Esophagus squamous epithelium (tissue), 5 donors: ENCODE measurements around the gene DLGAP4. TPM values are rescaled to one million over a fixed set of nuclear protein-coding genes. Genes with fewer than 3 reads are reported as not detected.
"Not testable (repeated sequence)": the region's sequence is repeated elsewhere in the genome, so short reads cannot be mapped to it uniquely, and the experiment has no call there.

Experiments used
- DNase-seq: peaks from one replicate; lab custom pipeline; 2025; lab: John Stamatoyannopoulos, UW
- H3K27ac ChIP-seq, 4 donors: fragments of 200-600 bp; sonication (generic); one replicate each; pipeline ENCODE4 v1.5.1; 2016 to 2019; ENCODE audit warnings: mild to moderate bottlenecking in 1 of 4
- H3K27me3 ChIP-seq, 4 donors: fragments of 200-600 bp; sonication (generic); 1 replicate in 3 of 4; 2 replicates in 1 of 4; pipeline versions ENCODE4 v1.5.1 to v1.6.0; 2017 to 2021; ENCODE audit warnings: antibody characterized with exemption in 1 of 4
- H3K36me3 ChIP-seq, 3 donors: fragments of 200-600 bp; sonication (generic); one replicate each; pipeline ENCODE4 v1.5.1; 2016 to 2019
- H3K4me1 ChIP-seq, 3 donors: fragments of 200-600 bp; sonication (generic); one replicate each; pipeline ENCODE4 v1.5.1; 2017 to 2019
- H3K4me3 ChIP-seq, 4 donors: fragments of 200-600 bp; sonication (generic); 1 replicate in 3 of 4; 2 replicates in 1 of 4; pipeline ENCODE4 v1.5.1; 2016 to 2019; ENCODE audit warnings: mild to moderate bottlenecking in 2 of 4, moderate library complexity in 1 of 4
- H3K9me3 ChIP-seq, 3 donors: fragments of 200-600 bp; sonication (generic); one replicate each; pipeline ENCODE4 v1.5.1; 2016 to 2019
- POLR2A ChIP-seq, 4 donors: fragments of 450-650 bp; IDR thresholded peaks; one replicate each; pipeline ENCODE4 v1.6.1; 2017; ENCODE audit warnings: antibody characterized with exemption in 4 of 4, mild to moderate bottlenecking in 4 of 4, moderate library complexity in 3 of 4
- WGBS, 2 donors: methylation state at CpG; one replicate each; pipeline ENCODE4 v1.1.5; 2018; 5-methylcytosine and 5-hydroxymethylcytosine counted together
- intact Hi-C: fragments of 100-400 bp; cut with DNase I; formaldehyde crosslinking; loops from one replicate; pipeline ENCODE4 v1.15.0; 2022
- total RNA-seq, 4 donors: library from RNA; depleted of rRNA; stranded (reverse); fragments of >200 nt; gene quantifications; one replicate each; pipeline ENCODE4 v1.1.0, GENCODE V29; 2016
- TF ChIP-seq, protein P1 (sequence below), 6 experiments: fragments of 450-650 bp in 4 of 6; fragments of 200-600 bp in 2 of 6; sonication (generic) in 2 of 6; IDR thresholded peaks; one replicate each; pipeline ENCODE4 v1.5.1; 2016 to 2019; ENCODE audit warnings: antibody characterized with exemption in 6 of 6, mild to moderate bottlenecking in 4 of 6, moderate library complexity in 4 of 6
- donor health status: DM: yes; HTN: yes; CAD: no.

The DLGAP4 gene
- total RNA-seq, 4 donors from 2014 or later: 9.4 to 40.4 (median 16.4) TPM

DNA sequence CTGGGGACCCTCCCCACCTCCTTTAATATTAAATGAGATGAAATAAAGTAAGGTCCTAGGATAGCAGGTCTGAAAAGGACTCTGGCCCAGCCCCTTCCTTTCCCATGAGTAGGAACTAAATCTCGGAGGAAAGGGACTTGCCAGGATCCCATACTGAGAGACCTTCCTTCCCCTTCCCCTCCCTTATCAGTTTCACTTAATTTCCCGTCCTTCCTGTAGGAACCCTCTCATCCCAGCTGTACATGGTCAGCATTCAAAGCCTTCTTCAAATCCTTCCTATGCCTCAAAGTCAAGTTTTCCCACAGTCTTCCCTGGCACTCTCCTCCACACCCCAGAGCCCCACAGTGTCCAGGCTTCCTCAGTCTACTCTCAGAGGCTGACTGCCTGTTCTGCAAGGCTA is 163.8 kb downstream of the DLGAP4 start:
- TF ChIP-seq, protein P1, sequence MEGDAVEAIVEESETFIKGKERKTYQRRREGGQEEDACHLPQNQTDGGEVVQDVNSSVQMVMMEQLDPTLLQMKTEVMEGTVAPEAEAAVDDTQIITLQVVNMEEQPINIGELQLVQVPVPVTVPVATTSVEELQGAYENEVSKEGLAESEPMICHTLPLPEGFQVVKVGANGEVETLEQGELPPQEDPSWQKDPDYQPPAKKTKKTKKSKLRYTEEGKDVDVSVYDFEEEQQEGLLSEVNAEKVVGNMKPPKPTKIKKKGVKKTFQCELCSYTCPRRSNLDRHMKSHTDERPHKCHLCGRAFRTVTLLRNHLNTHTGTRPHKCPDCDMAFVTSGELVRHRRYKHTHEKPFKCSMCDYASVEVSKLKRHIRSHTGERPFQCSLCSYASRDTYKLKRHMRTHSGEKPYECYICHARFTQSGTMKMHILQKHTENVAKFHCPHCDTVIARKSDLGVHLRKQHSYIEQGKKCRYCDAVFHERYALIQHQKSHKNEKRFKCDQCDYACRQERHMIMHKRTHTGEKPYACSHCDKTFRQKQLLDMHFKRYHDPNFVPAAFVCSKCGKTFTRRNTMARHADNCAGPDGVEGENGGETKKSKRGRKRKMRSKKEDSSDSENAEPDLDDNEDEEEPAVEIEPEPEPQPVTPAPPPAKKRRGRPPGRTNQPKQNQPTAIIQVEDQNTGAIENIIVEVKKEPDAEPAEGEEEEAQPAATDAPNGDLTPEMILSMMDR (IDR thresholded peaks at IDR 0.05): no peak
- TF ChIP-seq POLR2A (IDR thresholded peaks at IDR 0.05): no peak
- intact Hi-C loops: loop anchor here (10.0 kb wide), 1 partner anchor 75 kb away; the partner anchor contains the start of gene MYL9
- Histone ChIP-seq H3K27me3 (no peaks in the 10 kb centered on the region), H3K36me3 (no peaks in the 10 kb centered on the region), H3K27ac (peak overlapping the region in 3 of 4 donors; percentile 41 to 89 (median 48)), H3K4me1 (peaks cover 62 to 100% (median 71%) of the 10 kb centered on the region in 3 donors), H3K9me3 (no peaks in the 10 kb centered on the region), H3K4me3 (no peak overlapping the region)
- no peak for DNase-seq
- 63 to 71% methylated on average over 2 of the region's 2 CpGs for WGBS, 2 donors

DNA sequence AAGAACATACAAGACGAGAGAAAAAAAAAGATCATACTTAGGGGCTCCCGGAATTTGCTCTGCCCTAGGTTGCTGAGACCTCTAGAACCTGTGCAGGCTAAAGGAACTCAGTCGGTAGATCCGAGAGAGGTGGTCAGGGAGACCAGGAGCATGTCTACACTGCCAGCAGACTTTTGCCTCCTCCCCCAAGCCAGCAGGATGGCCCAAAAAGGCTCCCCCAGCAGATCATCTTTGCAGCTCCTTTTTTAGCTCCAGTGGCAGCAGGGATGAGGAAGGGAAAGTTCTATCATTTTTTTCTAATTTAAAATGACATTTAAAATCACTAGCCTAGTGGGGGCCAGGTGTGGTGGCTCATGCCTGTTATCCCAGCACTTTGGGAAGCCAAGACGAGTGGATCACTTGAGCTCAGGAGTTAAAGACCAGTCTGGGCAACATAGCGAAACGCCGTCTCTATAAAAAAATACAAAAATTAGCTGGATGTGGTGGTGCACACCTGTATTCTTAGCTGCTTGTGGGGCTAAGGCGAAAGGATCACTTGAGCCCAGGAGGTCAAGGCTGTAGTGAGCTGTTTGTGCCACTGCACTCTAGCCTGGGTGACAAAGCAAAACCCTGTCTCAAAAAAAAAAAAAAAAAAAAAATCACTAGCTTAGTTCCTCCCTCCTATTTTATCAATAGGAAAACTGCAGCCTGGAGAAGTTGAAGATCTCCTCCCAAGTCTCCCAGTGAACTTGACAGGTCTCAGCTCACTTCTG is 165.9 kb downstream of the DLGAP4 start:
- DNase-seq: no peak
- H3K9me3 ChIP-seq: no peaks in the 10 kb centered on the region
- H3K27ac ChIP-seq: peak overlapping the region; percentile 65 to 91 (median 88)
- peak overlapping the region in 3 of 4 donors; percentile 26 to 49 (median 34) for H3K4me3 ChIP-seq
- intact Hi-C loops: no loop called here
- TF ChIP-seq, protein P1 (IDR thresholded peaks at IDR 0.05): no peak
- no peak for TF ChIP-seq POLR2A (IDR thresholded peaks at IDR 0.05)
- H3K36me3 ChIP-seq: peaks cover 0 to under 1% (median 0%) of the 10 kb centered on the region in 3 donors
- 77 to 82% methylated on average over 8 of the region's 9 CpGs for WGBS, 2 donors
- no peaks in the 10 kb centered on the region for H3K27me3 ChIP-seq
- H3K4me1 ChIP-seq: peaks cover 43 to 84% (median 50%) of the 10 kb centered on the region in 3 donors

DNA sequence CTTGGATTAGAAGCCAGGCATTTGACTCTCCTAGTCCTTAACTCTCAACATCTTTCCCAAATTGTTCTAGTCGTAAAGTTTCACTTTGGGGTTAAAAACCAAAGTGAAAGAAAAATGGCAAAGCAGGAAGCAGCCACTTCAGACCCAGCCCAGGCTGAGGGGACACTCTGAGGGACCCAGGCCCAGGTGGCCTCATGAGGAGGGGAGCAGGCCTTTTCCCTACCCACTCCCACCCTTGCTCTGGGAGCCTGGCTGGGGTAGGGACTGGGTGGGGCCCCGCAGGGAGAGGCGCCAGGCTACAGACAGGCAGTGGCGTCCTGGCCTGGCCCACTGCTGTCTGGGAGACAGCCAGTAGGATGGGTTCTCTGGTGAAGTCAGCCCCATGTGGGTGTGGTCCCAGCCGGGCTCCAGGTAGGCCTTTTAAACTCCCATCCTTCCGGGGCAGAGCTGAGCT is 166.5 kb downstream of the DLGAP4 start:
- Histone ChIP-seq H3K27ac (peak overlapping the region; percentile 65 to 91 (median 88)), H3K9me3 (no peaks in the 10 kb centered on the region), H3K36me3 (peaks cover 0 to 5% (median 5%) of the 10 kb centered on the region in 3 donors), H3K4me3 (peak overlapping the region in 3 of 4 donors; percentile 26 to 49 (median 34)), H3K27me3 (no peaks in the 10 kb centered on the region), H3K4me1 (peaks cover 40 to 84% (median 44%) of the 10 kb centered on the region in 3 donors)
- 9 to 11% methylated on average over 4 to 6 of the region's 6 CpGs for WGBS, 2 donors
- TF ChIP-seq, protein P1 (IDR thresholded peaks at IDR 0.05): no peak
- TF ChIP-seq POLR2A (IDR thresholded peaks at IDR 0.05): peak in 1 of 4 donors; percentile 14
- intact Hi-C loops: no loop called here
- DNase-seq: no peak

DNA sequence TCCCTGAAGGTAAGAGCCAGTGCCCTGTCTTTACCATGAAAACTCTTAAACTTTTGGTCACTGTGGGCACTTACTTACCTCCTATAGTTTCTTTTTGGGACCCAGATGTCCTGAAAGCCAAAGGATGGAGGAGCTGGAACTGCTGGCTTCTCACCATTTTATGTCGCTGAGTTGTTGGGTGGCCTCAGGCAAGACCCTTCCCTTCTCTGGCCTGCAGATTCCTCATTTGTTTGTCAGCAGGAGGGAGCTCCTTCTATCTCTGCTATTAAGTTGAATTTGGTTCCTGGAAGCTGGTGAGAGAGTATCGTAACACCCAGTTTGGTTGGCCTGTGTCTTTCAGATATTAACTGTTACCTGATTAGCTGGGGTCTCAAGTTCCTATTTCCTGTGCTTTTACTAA is 167.0 kb downstream of the DLGAP4 start:
- DNase-seq: no peak
- peaks cover 35 to 84% (median 40%) of the 10 kb centered on the region in 3 donors for H3K4me1 ChIP-seq
- TF ChIP-seq POLR2A (IDR thresholded peaks at IDR 0.05): no peak
- TF ChIP-seq, protein P1 (IDR thresholded peaks at IDR 0.05): no peak
- no peaks in the 10 kb centered on the region for H3K9me3 ChIP-seq
- no peaks in the 10 kb centered on the region for H3K27me3 ChIP-seq
- 53 to 66% methylated on average over 2 of the region's 2 CpGs for WGBS, 2 donors
- peak overlapping the region; percentile 65 to 91 (median 88) for H3K27ac ChIP-seq
- peaks cover 0 to 5% (median 5%) of the 10 kb centered on the region in 3 donors for H3K36me3 ChIP-seq
- intact Hi-C loops: no loop called here
- peak overlapping the region in 2 of 4 donors; percentile 34 to 49 for H3K4me3 ChIP-seq

DNA sequence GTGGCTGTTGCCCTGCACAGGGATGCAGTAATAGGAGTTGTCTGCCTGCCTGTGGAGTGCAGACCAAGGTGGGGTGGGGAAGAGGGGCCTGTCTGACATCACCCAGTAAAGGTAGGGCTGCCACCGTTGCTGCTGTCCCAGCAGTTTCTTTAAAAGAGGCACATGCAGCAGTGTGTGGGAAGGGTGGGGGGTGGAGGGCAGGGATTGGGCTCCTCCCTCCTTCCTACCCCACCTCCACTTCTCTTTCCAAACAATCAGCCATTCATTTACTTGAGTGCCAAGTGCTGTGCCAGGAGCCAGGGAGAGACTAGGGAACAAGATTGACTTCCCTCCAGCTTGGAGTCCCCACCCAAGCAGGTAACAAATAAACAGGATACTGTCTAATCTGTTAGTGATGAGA is 168.4 kb downstream of the DLGAP4 start:
- Histone ChIP-seq H3K36me3 (peaks cover 0 to 5% (median 5%) of the 10 kb centered on the region in 3 donors), H3K27me3 (no peaks in the 10 kb centered on the region), H3K27ac (peak overlapping the region in 3 of 4 donors; percentile 86 to 91 (median 89)), H3K4me1 (peaks cover 34 to 81% (median 37%) of the 10 kb centered on the region in 3 donors), H3K9me3 (no peaks in the 10 kb centered on the region), H3K4me3 (no peak overlapping the region)
- DNase-seq: no peak
- intact Hi-C loops: no loop called here
- no peak for TF ChIP-seq POLR2A (IDR thresholded peaks at IDR 0.05)
- TF ChIP-seq, protein P1 (IDR thresholded peaks at IDR 0.05): no peak
- WGBS, 2 donors: 33% methylated on average over 1 of the region's 1 CpG; no CpG with 5 or more reads in 1 of the 2 donors

DNA sequence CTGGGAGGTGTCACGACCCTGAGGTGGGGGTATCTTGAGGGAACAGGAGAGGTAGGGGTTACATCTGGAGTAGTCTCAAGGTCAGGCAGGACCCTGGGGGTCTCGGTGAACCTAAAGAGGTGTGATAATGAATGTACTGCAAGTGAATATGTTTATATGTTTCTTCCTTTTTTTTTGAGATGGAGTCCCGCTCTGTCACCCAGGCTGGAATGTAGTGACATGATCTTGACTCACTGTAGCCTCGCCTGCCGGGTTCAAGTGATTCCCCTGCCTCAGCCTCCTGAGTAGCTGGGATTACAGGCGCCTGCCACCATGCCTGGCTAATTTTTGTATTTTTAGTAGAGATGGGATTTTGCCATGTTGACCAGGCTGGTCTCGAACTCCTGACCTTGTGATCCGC is 168.9 kb downstream of the DLGAP4 start:
- DNase-seq: not testable (repeated sequence)

More for the DNA sequence above, 168.9 kb downstream of the DLGAP4 start:
- H3K36me3 ChIP-seq, H3K4me3 ChIP-seq, intact Hi-C loops, H3K27me3 ChIP-seq, H3K9me3 ChIP-seq: not testable (repeated sequence)
- 67 to 73% methylated on average over 8 of the region's 8 CpGs for WGBS, 2 donors
- Histone ChIP-seq H3K4me1 (peaks cover 34 to 79% (median 37%) of the 10 kb centered on the region in 3 donors), H3K27ac (peak overlapping the region in 3 of 4 donors; percentile 86 to 91 (median 89))
